ENCODE measurements around the gene NEXN.

The NEXN gene

GRCh38 chr1:77888081-77888780 lies at the start of gene NEXN:
Gene NEXN, plus strand, starts transcription at chr1:77888624. Its CDS starts 27,483 bp downstream, at chr1:77916107.
- peak; percentile 73 for DNase-seq (ENCODE audit: low read depth)

DNA sequence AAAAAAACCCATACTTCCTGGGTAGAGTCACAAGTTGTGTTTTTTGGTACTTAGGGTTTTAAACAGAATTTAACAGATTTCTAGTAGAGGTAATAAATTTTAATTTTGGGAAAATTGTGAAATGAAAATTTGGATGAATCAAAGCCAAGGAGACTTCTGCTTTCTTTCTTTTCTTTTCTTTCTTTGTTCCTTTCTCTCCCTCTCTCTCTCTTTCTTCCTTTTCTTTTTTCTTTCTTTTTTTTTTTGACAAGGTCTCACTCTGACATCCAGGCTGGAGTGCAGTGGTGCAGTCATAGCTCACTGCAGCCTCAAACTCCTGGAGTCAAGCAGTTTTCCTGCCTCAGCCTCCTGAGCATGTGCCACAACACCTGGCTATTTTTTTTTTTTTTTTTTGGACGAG lies 46.9 kb upstream of the NEXN start:
- no peak for DNase-seq (ENCODE audit: low read depth)

- no peak for DNase-seq (ENCODE audit: low read depth)
Observed at GRCh38 chr1:77845951-77846350, 42.5 kb upstream of the NEXN start.

GRCh38 chr1:77846966-77847365 lies 41.5 kb upstream of the NEXN start:
- no peak for DNase-seq (ENCODE audit: low read depth)

GRCh38 chr1:77847621-77848080 lies 40.8 kb upstream of the NEXN start:
- no peak for DNase-seq (ENCODE audit: low read depth)

- DNase-seq (ENCODE audit: low read depth) = no peak
Observed at GRCh38 chr1:77850082-77850481, 38.3 kb upstream of the NEXN start.

DNA sequence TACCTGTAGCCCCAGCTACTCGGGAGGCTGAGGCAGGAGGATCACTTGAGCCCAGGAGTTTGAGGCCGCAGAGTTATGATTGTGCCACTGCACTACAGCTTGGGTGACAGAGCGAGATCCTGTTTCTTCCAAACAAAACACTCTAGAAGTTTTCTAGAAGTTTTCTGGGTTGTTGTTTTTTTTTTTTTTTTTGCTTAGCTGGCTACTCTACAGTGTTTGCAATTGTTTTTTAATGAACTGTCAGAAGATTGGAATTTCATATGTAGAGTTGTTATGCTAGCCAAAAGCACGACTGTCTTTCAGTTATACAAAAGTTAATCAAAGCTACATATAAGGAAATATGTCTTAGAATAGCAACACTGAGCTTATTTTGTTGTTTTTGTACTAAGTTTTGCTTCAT lies 30.9 kb upstream of the NEXN start:
- peak; percentile 29 for DNase-seq (ENCODE audit: low read depth)

GRCh38 chr1:77858725-77859124 lies 29.7 kb upstream of the NEXN start:
- no peak for DNase-seq (ENCODE audit: low read depth)

- no peak for DNase-seq (ENCODE audit: low read depth)
Observed at GRCh38 chr1:77859248-77859647, 29.2 kb upstream of the NEXN start.

GRCh38 chr1:77866296-77866695 lies 22.1 kb upstream of the NEXN start:
- peak; percentile 60 for DNase-seq (ENCODE audit: low read depth)

DNA sequence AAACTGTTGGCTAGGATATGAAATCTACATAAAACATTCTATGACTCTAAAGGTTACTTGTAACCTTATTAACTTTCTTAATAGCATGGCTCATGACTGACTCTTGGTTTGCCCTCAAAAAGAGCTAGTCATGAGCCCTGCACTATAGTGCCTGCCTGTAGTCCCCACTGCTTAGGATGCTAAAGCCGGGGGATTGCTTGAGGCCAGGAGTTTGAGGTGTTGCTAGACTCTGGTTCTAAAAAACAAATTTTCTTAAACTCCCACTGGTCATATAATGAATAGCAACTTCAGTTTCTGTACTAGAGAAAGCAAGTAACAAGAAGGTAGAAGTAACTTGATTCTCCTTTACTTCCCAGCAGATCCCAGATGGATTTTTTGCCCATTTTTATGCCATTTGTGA lies 15.8 kb upstream of the NEXN start:
- DNase-seq (ENCODE audit: low read depth) = peak; percentile 25

DNA sequence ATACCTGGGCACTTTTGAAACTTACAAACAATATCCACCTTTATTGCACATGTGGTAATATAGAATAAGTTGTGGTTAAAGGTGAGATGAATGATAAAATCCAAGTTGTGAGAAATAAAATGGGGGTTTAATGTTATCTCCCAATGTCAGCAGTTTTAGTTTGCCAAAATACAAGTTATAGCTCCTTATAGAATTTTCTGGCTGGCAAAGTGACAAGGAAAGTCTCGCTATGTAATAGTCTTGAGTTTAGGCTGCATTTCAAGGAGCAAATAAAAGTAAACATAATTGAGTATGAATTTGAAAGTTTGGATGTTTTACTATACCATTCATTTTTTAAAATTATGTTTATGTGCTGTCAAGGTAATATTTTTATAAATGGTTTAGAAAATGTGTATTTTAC lies 15.0 kb upstream of the NEXN start:
- DNase-seq (ENCODE audit: low read depth) = no peak

GRCh38 chr1:77874804-77875445 lies 13.5 kb upstream of the NEXN start:
- DNase-seq (ENCODE audit: low read depth) = peak; percentile 98

GRCh38 chr1:77876884-77877283 lies 11.5 kb upstream of the NEXN start:
- DNase-seq (ENCODE audit: low read depth) = peak; percentile 66

GRCh38 chr1:77881061-77881460 lies 7.4 kb upstream of the NEXN start:
- DNase-seq (ENCODE audit: low read depth) = no peak

GRCh38 chr1:77882411-77882810 lies 6.0 kb upstream of the NEXN start:
- DNase-seq (ENCODE audit: low read depth) = no peak

DNA sequence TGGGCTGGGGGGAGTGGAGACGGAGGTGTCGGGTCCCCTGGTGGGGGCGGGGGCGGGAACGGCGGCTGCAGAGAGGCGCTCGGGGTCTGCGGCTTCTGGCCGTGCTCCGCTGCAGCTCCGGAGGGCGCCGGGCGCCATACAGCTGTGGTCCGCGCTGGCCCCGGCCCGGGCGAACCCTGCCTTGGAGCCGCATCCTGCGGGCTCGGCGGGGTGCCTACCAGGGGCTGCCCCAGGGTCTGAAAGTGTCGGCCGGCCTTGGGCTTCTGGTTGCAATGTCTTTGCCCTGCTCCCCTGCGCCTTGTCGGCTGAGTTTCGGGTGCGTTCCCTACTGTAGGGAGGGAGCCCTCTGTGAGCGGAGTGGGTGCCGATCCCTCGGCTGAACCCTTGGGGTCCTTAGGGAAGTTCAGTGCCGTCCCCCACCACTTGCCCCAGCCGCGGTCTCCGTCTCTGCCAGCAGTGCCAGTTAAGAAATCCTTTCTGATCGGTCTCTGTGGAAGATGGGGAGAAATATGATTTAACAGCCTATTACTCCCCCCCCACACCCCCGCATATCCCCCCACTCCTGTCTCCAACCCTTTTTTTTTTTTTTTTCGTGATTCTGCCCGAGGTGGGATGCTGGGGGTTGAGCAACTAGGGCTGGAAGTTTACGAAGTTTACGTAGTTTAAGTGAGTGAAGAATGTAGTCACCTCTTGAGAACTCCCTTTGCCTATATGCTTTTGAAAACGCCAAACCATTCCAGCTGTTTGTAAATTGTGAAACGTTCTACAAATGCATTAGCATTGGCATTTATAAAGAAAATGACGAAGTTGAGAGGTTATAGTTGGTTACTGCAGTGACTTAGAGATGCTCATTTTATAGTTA lies 588 bp downstream of the NEXN start:
- DNase-seq (ENCODE audit: low read depth) = peak; percentile 79

GRCh38 chr1:77889671-77890070 lies 1.2 kb downstream of the NEXN start:
- DNase-seq (ENCODE audit: low read depth) = peak; percentile 96

DNA sequence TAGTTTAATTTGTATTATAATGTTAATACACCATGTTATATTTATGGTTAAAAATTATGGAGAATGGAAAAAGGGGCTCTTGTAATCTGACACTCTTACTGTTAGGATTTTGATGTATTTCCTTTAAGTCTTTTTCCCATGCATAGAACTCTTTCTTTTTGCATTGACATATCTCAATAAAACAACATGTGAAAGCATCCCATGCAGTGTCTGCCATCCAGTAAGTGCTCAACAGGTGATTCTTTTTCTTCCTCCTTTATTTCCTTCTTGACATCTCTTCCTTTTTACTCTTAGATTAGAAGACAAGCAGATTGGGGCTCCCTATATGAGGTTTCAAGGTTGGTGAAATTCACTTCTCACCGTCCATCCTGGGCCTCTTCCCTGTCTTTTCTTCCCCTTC lies 2.8 kb downstream of the NEXN start:
- DNase-seq (ENCODE audit: low read depth) = no peak

- peak; percentile 24 for DNase-seq (ENCODE audit: low read depth)
Observed at GRCh38 chr1:77899647-77900320, 11.4 kb downstream of the NEXN start.

DNA sequence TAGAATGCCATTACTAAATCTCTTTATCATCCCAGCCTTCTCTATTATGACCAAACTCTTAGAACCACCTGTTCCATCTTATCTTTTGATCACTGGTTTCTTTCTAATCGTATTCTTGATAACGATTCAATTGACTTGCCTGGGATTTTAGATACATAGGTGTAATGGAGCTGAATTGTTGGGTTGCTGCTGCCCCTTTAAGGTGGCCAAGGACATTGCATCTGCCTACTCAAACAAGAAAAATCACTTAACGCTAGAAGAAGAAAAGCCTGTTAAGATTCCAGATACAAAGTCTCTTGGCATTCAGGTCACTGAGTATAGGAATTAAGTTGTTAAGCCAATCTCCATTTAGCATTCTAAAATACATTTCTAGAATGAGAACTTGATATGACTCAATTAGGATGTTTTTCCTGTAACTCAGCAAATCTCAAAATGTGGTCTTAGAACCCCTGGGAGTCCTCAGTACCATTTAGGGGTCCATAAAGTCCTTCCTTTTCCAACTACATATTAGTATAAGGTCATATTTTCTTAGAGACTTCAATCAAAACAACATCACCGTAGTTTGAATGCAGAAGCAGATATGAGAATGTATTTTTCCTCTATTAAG lies 12.4 kb downstream of the NEXN start:
- DNase-seq (ENCODE audit: low read depth) = peak; percentile 65

DNA sequence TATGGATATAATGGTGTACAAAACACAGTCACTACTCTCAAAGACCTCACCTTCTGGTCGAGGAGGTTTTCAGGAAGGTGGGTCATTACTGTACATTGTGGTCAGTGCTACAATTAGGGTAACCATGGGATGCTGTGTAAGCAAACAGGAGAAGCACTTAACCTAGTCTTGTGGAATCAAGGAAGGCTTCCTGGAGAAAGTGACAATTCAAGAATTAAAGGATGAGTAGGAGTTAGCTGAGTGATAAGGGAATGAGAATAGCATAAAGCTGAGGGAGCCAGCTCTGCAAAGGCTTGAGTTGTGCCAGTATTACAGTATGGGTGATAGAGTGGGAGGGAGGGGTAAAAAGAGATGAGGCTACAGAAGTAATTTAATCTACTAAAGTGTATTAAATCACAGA lies 17.2 kb downstream of the NEXN start:
- DNase-seq (ENCODE audit: low read depth) = no peak
